ENCODE results near the gene EP400.
"Not testable (repeated sequence)": the region's sequence is repeated elsewhere in the genome, so short reads cannot be mapped to it uniquely, and the experiment has no call there.

The EP400 gene

DNA sequence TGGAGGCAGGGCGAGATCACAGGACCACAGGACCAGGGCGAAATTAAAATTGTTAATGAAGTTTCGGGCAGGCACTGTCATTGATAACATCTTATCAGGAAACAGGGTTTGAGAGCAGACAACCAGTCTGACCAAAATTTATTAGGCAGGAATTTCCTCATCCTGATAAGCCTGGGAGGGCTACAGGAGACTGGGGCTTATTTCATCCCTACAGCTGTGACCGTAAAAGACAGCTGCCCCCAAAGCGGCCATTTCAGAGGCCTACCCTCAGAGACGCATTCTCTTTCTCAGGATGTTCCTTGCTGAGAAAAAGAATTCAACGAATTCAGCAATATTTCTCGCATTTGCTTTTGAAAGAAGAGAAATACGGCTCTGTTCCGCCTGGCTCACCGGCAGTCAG, 97.9 kb downstream of the EP400 start:
- not testable (repeated sequence) for DNase-seq (ENCODE audit: low read depth)

DNA sequence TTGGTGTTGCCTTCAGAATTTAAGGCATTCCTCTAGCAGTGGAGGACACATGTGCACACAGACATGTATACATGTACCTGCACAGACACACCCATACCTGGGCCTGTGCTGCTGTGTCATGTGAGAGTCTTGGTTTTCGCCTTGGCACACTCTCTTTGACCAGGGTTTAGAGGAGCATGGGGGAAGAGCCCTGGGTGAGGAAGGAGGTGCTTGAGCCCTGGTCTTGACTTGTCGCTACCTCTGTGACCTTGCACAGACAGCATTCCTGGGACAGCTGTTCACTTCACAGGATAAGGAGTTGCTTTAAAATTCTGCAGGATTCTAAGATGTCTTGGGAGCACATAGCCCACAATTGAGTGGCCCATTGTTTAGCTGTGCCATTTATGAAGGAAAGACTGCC, 99.7 kb downstream of the EP400 start:
- no peak for DNase-seq (ENCODE audit: low read depth)

DNA sequence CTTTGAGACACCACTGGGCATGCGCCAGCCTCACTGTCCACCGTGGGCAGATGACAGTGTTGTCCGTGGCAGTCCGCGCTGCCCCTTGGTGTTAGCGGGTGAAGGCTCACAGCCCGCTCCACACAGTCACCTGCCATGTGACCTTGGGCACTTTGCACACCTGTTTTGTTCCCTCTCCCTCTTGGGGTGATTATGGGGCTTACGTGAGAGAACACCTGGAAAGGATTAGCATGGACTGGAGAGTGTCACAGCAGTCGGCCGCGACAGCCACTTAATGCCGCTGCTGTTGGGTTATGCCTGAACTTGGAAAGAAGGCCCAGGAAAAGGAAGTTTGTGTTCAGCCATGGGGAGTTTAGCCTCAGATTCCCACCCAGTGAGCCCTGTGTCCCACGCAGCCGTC, 100.1 kb downstream of the EP400 start:
- no peak for DNase-seq (ENCODE audit: low read depth)

DNA sequence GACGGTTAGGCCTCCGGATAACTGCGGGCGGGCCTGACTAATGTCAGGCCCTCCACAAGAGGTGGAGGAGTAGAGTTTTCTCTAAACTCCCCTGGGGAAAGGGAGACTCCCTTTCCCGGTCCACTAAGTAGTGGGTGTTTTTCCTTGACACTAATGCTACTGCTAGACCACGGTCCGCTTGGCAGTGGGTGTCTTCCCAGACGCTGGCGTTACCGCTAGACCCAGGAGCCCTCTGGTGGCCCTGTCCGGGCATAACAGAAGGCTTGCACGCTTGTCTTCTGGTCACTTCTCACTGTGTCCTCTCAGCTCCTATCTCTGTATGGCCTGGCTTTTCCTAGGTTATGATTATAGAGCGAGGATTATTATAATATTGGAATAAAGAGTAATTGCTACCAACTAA, 102.0 kb downstream of the EP400 start:
- DNase-seq (ENCODE audit: low read depth): not testable (repeated sequence)

DNA sequence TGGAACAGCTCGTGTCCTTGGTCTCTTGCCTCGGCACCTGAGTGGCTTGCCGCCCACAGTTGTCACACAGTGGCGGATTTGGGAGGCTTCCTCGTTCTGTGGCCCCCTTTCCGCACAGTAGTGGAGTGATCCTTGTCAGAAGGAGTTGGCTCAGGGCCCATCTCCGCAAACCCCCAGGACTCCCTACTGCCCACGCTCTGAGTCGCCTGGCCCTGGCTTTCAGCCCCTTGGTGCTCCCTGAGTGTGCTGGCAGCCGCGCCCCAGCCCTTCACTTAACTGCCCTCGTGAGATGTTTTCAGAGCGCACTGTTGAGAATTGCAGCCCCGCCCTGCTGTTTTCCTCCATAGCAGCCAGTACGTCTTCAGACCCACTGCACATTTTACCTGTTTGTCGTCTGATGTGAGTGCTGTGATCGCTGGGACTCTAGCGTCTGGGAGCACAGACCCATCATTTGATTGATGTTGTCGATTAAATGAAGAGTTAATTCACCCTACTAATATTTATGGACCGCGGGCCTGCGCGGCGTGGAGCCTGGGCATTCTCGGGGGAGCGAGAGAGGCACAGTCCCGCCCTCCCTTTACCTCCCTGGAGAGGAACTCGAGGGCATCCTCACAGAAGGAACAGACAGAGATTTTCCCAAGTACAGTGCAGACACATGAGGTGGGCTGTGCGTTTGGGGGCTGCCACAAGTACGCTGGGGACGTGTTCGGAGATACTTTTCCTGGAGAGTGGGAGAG, 102.6 kb downstream of the EP400 start:
- no peak for DNase-seq (ENCODE audit: low read depth)

DNA sequence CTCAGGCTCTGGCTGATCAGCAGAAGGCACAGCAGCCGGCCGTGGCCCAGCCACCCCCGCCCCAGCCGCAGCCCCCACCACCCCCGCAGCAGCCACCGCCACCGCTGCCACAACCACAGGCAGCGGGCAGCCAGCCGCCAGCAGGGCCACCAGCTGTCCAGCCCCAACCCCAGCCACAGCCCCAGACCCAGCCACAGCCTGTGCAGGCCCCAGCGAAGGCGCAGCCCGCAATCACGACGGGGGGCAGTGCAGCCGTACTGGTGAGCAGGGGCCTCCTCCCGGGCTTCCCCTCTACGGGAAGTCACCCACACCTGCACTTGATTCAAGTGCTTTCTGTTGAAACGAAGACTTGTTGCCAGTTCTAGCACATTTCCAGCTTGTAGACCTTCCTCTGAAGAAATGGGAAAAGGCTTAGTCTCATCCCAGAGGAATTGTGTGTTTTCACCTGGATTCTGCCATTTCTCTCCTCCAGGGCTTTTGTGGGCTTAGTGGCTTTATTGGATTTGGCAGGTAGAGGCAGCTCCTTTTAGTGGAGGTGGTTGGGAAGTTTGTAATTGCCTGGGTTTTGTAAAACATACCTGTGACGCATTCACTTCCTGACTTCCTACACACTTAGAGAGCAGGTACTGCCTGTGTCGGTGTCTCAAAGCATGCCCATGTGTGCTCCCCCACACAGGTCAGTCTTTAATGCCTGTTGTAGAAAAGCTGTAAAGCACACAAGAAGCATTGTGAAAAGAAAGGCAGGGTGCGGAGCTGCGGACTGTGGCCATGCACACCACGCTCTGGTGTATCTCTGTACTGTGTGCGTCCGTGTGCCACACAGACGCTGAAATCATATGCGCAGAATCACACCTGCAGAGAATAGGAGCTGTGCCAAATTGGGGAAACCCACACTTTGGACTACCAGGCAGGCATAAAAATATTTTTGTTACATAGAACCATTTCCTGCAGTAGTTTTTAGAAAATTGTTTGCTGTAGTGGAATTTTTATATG, 103.9 kb downstream of the EP400 start:
- no peak for DNase-seq (ENCODE audit: low read depth)

DNA sequence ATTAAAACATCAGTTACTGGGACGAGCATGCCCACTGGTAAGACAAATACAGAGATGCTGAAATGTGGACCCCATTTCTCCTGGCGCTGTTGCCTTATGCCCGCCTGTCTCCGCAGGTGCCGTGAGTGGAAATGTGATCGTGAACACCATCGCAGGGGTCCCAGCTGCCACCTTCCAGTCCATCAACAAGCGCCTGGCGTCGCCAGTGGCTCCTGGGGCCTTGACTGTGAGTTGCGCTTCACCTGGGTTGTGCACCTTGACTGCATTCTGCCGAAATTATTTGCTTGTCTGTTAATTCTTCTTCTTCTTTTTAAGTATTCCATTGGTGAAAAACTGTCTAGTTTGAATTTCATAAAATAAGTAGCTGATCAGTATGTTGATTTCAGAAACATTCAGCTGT, 105.2 kb downstream of the EP400 start:
- no peak for DNase-seq (ENCODE audit: low read depth)

DNA sequence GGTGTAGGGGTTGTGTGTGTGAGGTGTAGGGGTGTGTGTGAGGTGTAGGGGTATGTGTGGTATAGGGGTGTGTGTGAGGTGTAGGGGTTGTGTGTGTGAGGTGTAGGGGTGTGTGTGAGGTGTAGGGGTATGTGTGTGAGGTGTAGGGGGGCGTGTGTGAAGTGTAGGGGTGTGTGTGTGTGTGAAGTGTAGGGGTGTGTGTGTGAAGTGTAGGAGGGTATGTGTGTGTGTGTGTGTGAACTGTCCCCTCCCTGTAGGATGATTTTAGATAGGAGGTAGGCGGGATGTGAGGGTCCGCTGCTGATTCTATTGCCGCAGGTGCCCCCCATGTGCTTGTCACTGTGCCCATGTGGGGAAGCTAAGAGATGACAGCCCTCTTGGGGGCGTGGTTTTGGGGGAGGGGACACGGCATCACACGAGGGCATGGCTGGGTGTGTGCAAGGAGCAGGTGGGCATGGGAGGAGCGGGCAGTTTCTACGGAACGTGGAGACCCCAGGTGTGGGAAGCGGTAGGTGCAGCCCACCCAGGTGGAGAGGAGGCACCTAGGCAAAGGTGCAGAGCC, 105.9 kb downstream of the EP400 start:
- DNase-seq (ENCODE audit: low read depth): no peak

DNA sequence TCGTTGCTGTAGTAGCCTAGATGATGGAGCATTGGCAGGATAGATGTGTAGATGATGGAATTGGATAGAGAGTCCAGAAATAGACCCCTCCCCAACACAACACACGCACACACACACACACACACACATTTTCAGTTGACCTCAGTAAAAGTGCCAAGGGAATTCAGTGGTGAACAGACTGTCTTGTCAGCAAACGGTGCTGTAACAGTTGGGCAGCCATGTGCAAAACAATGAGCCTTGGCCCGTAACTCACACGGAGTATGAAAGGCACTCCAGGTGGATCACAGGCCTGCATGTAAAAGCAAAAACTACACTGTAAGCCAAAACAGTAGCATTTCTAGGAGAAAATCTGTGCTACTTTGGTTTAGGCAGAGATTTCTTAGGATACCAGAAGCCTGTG, 106.6 kb downstream of the EP400 start:
- DNase-seq (ENCODE audit: low read depth): no peak

DNA sequence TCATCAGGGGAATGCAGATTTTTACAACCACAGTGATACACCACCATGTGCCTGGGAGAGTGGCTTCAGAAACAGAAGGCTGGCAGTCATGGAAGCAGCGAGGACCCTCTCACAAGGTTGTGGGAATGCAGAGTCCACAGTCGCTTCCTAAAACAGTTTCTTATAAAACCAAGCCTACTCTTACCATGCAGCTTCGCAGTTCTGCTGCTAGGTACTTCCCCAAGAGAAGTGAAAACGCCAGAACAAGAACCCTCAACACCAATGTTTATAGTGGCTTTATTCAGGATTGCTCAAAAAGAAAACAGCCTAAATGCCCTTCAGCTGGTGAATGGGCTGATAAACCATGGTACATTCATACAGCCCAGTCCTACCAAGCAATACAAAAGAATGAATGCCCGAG, 107.2 kb downstream of the EP400 start:
- no peak for DNase-seq (ENCODE audit: low read depth)

DNA sequence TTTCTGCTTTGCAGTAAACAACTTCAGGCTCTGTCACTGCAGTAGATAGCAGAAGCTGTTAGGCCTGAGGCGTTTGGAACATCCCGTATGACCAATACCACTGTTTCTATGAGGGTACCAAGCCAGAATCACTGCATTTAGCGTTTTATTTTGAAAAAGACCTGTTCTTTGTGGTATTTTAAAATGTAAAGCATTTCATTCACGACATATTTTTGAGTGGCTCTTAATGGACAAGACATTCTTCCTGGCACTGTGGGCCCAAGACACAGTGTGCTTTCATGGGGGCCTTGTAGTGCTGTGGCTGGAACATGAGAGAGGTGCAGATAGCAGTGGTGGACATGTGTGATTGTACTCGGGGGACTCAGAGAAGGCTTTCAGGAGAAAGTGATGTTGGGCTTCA, 107.9 kb downstream of the EP400 start:
- DNase-seq (ENCODE audit: low read depth): no peak

DNA sequence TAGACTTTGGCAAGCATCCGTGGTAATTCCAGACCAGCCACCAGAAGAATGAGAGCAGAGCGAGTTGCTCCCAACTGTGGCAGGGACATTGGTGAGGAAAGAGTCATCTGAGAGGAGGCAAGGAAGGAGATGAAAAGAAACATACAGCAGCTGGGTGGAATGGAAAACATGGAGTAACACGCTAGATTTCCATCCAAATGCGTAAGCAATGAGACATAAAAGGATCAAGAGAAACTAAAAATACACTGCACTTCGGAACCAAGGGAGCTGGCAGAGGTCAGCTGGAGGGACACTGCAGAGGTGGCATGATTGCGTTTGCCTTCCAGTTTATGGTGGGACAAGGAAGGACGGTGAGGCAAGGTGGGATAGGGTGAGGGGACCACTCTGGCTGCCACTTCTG, 111.5 kb downstream of the EP400 start:
- no peak for DNase-seq (ENCODE audit: low read depth)

DNA sequence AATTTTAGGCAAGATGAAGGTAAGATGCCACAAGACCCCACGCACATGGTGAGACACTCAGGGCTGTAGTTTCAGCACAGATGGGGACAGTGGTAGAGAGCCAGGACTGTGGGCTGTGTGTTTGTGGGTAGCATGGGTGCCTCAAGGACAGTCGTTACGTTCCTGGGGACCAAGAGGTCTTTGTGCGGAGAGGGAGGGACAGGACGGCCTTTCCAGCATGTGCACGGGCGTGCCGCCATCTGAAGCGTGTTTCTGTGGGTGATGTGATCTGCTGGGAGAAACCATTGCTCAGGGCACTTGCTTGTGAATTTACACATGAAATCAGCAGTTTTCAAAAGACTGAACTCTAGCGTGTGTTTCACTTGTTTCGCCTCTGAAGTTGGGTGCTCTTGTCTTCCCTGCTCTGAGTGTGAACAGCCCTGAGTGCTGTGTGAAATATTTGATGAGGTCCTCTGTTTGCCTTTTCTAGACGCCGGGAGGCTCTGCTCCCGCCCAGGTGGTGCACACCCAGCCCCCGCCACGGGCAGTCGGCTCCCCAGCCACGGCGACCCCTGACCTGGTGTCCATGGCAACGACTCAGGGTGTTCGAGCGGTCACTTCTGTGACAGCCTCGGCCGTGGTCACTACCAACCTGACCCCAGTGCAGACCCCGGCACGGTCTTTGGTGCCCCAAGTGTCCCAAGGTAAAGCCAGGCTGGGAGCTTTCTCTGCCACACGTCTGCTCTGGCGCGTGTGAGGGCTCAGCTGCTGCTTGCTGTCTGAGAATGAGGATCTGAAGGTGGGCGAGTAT, 112.1 kb downstream of the EP400 start:
- DNase-seq (ENCODE audit: low read depth): no peak

DNA sequence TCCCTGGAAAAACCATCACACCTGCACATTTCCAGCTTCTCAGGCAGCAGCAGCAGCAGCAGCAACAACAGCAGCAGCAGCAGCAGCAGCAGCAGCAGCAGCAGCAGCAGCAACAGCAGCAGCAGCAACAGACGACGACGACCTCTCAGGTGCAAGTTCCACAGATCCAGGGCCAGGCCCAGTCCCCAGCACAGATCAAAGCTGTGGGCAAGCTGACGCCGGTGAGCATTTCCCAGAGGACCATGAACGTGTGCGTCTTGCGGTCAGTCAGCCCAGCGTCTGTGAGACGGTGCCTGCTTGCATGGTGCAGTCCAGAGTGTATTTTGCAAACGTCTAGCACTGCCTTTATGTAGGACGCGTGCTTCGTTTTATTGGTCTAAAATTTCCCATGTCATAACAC, 112.7 kb downstream of the EP400 start:
- DNase-seq (ENCODE audit: low read depth): no peak

DNA sequence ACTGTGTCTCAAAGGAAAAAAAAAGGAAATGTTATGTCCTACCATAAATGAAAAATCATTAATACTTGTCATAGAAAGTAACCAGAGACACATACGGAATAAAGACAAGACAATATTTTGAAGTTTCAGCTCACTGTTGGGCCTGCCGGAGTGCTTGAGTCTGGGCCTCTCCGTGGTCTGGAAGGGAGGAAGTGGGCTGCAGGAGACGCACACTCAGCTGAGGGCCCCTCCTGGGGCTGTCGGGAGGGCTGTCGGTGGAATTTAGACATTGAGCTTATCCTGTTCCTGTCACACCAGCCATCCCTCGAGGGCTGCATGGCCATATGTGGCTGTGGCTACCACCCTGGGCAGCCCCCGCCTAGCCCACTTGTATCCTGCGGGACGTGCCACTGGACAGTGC, 113.7 kb downstream of the EP400 start:
- DNase-seq (ENCODE audit: low read depth): no peak

DNA sequence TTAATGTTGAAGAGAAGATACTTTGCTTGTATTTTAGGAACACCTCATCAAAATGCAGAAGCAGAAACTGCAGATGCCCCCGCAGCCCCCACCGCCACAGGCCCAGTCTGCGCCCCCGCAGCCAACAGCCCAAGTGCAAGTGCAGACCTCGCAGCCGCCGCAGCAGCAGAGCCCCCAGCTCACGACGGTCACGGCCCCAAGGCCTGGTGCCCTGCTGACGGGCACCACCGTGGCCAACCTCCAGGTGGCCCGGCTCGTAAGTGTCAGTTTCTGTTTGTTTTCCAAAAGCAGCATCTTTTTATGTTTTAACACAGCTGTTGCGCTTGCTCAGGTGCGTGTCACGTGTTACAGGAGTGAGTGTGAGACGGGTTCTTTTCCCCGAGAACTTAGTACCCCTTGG, 114.9 kb downstream of the EP400 start:
- DNase-seq (ENCODE audit: low read depth): no peak

DNA sequence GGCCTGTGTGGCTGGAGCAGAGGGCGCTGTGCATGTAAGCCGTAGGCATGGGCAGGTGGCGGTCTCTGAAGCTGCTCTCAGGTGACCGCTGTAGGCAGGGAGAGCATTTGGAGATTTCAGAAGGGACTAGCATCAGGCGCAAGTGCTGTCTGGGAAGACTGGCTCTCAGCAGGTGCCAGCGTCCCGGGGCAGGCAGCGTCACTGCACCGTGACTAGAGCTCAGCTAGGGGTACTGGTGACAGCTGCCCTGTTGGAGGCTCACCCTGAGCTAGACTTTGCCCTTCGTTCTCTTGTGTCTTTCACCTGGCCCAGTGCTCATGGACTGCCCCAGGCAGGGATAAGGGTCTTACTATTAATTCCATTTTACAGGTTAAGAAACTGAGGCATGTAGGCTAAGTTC, 115.5 kb downstream of the EP400 start:
- no peak for DNase-seq (ENCODE audit: low read depth)

DNA sequence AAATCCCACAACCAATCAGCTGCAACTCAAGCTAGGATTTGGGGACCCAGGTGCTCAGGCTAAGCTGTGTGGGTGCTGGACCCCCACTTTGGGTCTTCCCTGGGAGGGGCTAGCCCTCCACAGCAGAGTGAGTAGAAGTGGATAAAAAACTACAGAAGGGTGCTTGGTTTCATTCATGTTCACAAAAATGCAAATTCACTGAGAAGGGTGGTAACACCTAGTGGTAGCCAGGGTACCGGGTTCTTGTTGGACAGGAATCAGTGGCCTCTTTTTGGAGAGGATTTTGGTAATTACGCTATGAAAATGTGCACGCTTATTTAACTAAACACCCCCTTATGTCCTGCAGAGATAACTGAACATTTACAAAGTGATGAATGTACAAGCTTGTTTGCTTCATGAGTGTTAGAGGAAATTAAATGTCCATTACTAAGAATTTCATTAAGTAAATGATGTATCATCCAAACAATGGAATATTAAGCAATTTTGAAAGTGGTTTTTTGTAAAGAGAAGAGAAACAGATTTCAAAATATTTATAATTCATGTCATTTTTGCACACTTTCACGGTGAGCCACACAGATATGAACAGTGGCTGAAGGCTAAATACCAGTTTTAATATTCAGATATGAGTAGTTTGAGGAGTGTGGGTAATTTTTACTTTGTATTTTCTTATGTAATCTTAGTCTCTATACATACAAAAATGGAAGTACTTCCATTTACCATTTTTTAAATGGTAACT, 116.0 kb downstream of the EP400 start:
- no peak for DNase-seq (ENCODE audit: low read depth)

DNA sequence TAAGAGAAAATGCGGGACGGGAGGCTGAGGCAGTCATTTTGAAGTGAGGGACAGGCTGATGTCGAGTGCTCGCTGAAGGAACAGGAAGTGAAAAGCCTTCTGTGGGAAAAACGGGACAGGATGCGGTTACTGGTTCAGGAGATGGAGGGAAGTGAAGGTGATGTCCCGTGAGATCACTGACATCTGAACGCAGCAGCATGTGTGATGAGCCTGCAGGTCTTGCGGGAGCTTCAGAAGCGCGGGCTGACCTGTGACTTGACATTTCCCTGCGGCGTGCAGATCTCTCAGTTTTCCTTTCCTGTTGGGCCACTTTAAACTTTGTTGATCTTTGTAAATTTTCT, 116.6 kb downstream of the EP400 start:
- no peak for DNase-seq (ENCODE audit: low read depth)

DNA sequence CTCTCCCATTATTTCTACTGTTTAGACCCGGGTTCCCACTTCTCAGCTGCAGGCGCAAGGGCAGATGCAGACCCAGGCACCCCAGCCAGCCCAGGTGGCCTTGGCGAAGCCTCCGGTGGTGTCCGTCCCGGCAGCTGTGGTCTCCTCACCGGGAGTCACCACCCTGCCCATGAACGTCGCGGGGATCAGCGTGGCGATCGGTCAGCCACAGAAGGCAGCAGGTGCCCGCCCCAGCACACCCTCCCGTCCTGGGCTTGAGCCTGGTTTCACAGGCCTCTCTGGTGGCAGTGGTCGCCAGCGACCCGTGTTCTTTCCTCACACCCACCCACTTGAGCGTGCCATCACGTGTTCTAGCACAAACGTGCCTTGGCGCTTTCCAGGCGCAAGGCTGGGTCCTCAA, 117.0 kb downstream of the EP400 start:
- no peak for DNase-seq (ENCODE audit: low read depth)

DNA sequence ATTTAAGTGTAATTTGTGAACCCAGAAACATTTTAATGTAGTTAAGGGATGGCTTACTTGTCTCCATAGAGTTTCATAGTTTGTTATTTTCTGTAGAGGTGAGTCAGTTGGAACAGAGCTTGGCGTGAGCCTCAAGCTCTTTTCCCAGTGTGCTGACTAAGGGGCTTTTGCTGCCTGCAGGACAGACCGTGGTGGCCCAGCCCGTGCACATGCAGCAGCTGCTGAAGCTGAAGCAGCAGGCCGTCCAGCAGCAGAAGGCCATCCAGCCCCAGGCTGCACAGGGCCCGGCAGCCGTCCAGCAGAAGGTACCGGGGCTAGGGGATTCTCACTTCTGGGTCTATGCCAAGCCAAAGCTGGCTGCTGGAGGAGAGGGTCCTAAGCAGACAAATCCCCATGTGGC, 117.4 kb downstream of the EP400 start:
- DNase-seq (ENCODE audit: low read depth): no peak

DNA sequence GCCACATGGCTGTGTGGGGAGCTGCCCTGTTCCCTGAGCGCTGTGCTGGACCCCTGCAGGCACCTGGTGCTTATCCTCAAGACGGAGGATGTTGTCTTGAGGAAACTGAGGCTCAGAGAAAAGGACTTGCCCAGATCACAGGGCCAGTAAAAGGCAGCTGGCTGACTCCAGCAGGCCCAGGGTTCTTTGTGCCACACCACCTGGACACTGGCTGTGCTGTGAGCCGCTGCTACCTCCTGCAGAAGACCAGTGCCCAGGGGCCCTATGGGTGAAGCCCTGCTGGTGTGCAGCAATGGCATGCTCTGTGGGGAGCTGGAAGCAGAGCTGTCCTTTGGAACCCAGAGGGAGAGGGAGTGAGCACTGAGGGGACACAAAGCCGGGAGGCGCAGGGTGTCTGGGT, 118.5 kb downstream of the EP400 start:
- no peak for DNase-seq (ENCODE audit: low read depth)

Data from stimulated activated CD8-positive, alpha-beta memory T cell treated with anti-CD3 and anti-CD28 coated beads, Interleukin-15, amount 100 ng/mL, for 24 hours (primary cell).